Esophagus muscularis mucosa (tissue), 4 donors: Measurements from ENCODE around the gene ZNF441. TPM values are rescaled to one million over a fixed set of nuclear protein-coding genes. Genes with fewer than 3 reads are reported as not detected.

ENCODE experiments used
- DNase-seq: peaks from one replicate; pipeline ENCODE4 v3.0.0-alpha.2; 2017; ENCODE audit errors: extremely low spot score
- H3K27ac ChIP-seq, 4 donors: fragments of 200-600 bp; sonication (generic); replicated peaks in 1 of 4; 1 replicate in 3 of 4; 2 replicates in 1 of 4; pipeline ENCODE4 v1.5.1; 2016 to 2019; ENCODE audit warnings: mild to moderate bottlenecking in 1 of 4
- H3K27me3 ChIP-seq, 4 donors: fragments of 200-600 bp; sonication (generic); one replicate each; pipeline versions ENCODE4 v1.5.1 to v1.6.0; 2016 to 2019
- H3K36me3 ChIP-seq, 4 donors: fragments of 200-600 bp; sonication (generic); one replicate each; pipeline ENCODE4 v1.5.1; 2016 to 2019
- H3K4me1 ChIP-seq, 4 donors: fragments of 200-600 bp; sonication (generic); one replicate each; pipeline ENCODE4 v1.5.1; 2016 to 2019
- H3K4me3 ChIP-seq, 4 donors: fragments of 200-600 bp; sonication (generic); 1 replicate in 2 of 4; 2 replicates in 2 of 4; pipeline ENCODE4 v1.5.1; 2016 to 2019; ENCODE audit warnings: mild to moderate bottlenecking in 4 of 4, moderate library complexity in 1 of 4
- H3K9me3 ChIP-seq, 4 donors: fragments of 200-600 bp; sonication (generic); 1 replicate in 3 of 4; 2 replicates in 1 of 4; pipeline ENCODE4 v1.5.1; 2016 to 2019
- EP300 ChIP-seq: sonication (generic); formaldehyde crosslinking; IDR thresholded peaks from one replicate; pipeline ENCODE4 v1.6.1; 2017; ENCODE audit warnings: antibody characterized with exemption
- POLR2A ChIP-seq: fragments of 450-650 bp; IDR thresholded peaks from one replicate; pipeline ENCODE4 v1.6.1; 2017; ENCODE audit warnings: antibody characterized with exemption, moderate library complexity, mild to moderate bottlenecking, low read depth
- POLR2AphosphoS5 ChIP-seq, 2 donors: sonication (generic); formaldehyde crosslinking; IDR thresholded peaks; one replicate each; pipeline ENCODE4 v1.6.1; 2017; ENCODE audit warnings: antibody characterized with exemption in 2 of 2
- WGBS: methylation state at CpG from one replicate; pipeline ENCODE4 v1.1.5; 2018; 5-methylcytosine and 5-hydroxymethylcytosine counted together
- intact Hi-C: fragments of 100-400 bp; cut with DNase I; formaldehyde crosslinking; loops from one replicate; pipeline ENCODE4 v1.15.1; 2023
- total RNA-seq, 4 donors: library from RNA; depleted of rRNA; stranded (reverse); fragments of >200 nt; gene quantifications; one replicate each; pipeline versions ENCODE4 v1.1.0 to v1.2.1, GENCODE V29; 2016
- TF ChIP-seq, protein P1 (sequence below), 3 experiments: fragments of 200-600 bp in 2 of 3; fragments of 450-650 bp in 1 of 3; sonication (generic) in 2 of 3; IDR thresholded peaks; one replicate each; pipeline ENCODE4 v1.5.1; 2017 to 2019; ENCODE audit warnings: antibody characterized with exemption in 3 of 3, mild to moderate bottlenecking in 2 of 3, moderate library complexity in 1 of 3

The ZNF441 gene
- total RNA-seq, 4 donors from 2014 or later: 5.6 to 7.9 (median 6.5) TPM

DNA sequence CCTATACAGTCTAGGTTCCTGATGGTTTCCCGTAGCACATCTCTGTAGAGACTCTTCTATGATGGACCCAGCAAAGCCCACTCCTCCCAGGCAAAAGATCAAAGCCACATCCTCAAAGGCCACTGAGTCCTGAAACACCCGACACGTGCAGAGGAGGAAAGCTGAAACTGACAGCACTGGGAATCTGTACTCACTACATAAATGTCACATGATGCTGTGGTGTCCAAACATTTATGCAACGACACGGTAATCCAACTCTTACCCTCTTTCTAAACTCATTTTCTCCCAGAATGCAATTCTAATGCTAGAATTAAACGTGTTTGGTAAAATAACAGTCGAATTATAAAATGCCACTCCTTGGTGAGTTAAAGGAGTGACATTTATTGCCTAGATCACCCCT lies 7.0 kb upstream of the ZNF441 start:
- Histone ChIP-seq H3K27ac (no peak overlapping the region), H3K4me3 (no peak overlapping the region), H3K9me3 (peaks cover 0 to 11% (median 8%) of the 10 kb centered on the region in 4 donors), H3K36me3 (no peaks in the 10 kb centered on the region), H3K27me3 (peaks cover 0 to 2% (median 0%) of the 10 kb centered on the region in 4 donors), H3K4me1 (no peaks in the 10 kb centered on the region)
- no peak for DNase-seq
- 69% methylated on average over 7 of the region's 7 CpGs for WGBS
- TF ChIP-seq POLR2A: no peak
- TF ChIP-seq EP300: no peak
- TF ChIP-seq, protein P1, sequence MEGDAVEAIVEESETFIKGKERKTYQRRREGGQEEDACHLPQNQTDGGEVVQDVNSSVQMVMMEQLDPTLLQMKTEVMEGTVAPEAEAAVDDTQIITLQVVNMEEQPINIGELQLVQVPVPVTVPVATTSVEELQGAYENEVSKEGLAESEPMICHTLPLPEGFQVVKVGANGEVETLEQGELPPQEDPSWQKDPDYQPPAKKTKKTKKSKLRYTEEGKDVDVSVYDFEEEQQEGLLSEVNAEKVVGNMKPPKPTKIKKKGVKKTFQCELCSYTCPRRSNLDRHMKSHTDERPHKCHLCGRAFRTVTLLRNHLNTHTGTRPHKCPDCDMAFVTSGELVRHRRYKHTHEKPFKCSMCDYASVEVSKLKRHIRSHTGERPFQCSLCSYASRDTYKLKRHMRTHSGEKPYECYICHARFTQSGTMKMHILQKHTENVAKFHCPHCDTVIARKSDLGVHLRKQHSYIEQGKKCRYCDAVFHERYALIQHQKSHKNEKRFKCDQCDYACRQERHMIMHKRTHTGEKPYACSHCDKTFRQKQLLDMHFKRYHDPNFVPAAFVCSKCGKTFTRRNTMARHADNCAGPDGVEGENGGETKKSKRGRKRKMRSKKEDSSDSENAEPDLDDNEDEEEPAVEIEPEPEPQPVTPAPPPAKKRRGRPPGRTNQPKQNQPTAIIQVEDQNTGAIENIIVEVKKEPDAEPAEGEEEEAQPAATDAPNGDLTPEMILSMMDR (IDR thresholded peaks at IDR 0.05): no peak
- no peak for TF ChIP-seq POLR2AphosphoS5 (IDR thresholded peaks at IDR 0.05)
- intact Hi-C loops: no loop called here

DNA sequence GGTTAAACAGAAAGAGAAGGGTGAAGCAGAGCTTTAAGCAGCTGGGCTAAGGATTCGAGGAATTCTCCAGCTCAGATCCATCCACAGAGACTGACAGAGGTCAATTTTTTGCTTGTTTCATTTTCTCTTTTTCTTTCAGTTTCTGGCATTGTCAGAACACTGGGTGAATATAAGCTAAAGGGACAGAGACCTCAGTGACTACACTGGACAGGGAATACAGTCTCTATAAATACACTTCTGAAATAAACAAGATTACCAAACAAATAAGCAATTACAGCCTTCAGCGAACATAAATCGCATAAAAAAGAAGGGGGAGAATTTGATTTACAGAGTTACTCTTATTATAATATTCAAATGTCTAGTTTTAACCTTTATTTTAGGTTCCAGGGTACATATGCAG lies 3.7 kb upstream of the ZNF441 start:
- H3K36me3 ChIP-seq: no peaks in the 10 kb centered on the region
- peaks cover 10 to 12% (median 10%) of the 10 kb centered on the region in 4 donors for H3K4me1 ChIP-seq
- no peak overlapping the region for H3K27ac ChIP-seq
- TF ChIP-seq, protein P1 (IDR thresholded peaks at IDR 0.05): no peak
- no peak for TF ChIP-seq POLR2AphosphoS5 (IDR thresholded peaks at IDR 0.05)
- no peak for TF ChIP-seq EP300
- TF ChIP-seq POLR2A: no peak
- intact Hi-C loops: no loop called here
- H3K9me3 ChIP-seq: no peaks in the 10 kb centered on the region
- no peaks in the 10 kb centered on the region for H3K27me3 ChIP-seq
- H3K4me3 ChIP-seq: no peak overlapping the region
- DNase-seq: no peak
- 76% methylated on average over 3 of the region's 3 CpGs for WGBS

DNA sequence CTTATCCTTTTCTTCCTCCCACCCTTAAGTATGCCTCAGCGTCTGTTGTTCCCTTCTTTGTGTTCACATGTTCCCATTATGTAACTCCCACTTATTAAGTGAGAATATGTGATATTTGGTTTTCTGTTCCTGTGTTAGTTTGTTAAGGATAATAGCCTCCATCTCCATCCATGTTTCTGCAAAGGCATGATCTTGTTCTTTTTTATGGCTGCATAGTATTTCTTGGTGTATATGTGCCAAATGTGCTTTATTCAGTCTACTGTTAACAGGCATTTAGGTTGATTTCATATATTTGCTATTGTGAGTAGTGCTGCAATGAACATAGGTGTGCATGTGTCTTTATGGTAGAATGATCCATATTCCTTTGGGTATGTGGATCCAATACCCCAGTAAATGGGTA lies 3.2 kb upstream of the ZNF441 start:
- DNase-seq: no peak
- Histone ChIP-seq H3K4me3 (no peak overlapping the region), H3K27me3 (no peaks in the 10 kb centered on the region), H3K9me3 (no peaks in the 10 kb centered on the region), H3K27ac (no peak overlapping the region), H3K4me1 (peaks cover 15 to 17% (median 15%) of the 10 kb centered on the region in 4 donors), H3K36me3 (no peaks in the 10 kb centered on the region)
- TF ChIP-seq POLR2AphosphoS5 (IDR thresholded peaks at IDR 0.05) (no peak), POLR2A (no peak), EP300 (no peak)
- TF ChIP-seq, protein P1 (IDR thresholded peaks at IDR 0.05): no peak
- intact Hi-C loops: no loop called here
- 94% methylated on average over 1 of the region's 1 CpG for WGBS

DNA sequence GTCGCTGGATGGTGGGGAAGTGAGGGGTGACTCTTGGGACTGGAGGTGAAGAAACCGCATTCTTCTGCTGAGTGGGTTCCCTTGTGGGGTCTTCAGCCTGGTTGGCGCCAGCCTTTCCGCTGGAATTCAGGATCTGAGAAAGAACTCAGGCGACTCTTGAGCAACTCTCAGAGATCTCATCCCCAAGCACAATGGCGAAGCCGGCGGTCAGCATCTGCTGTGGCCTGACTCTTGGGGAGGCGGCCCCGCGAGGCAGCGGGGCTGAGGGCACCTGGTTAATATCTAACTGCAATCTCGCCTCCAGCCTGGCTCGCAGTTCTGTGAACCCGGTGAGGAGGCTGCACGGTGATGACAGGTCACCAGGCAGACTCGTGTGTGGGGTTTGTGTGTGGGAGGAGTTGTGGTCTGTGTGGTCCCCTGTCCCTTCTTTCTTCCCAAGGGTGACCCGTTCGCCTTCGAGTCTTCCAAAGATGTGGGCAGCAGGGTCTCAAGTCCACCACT lies 883 bp downstream of the ZNF441 start:
- Histone ChIP-seq H3K27me3 (no peaks in the 10 kb centered on the region), H3K36me3 (peaks cover 0 to 3% (median 0%) of the 10 kb centered on the region in 4 donors), H3K4me1 (peaks cover 18 to 24% (median 20%) of the 10 kb centered on the region in 4 donors), H3K9me3 (peaks cover 0 to 3% (median 1%) of the 10 kb centered on the region in 4 donors), H3K4me3 (peak overlapping the region; percentile 73 to 78 (median 74)), H3K27ac (peak overlapping the region; percentile 89 to 96 (median 92))
- intact Hi-C loops: loop anchor here (2.0 kb wide), 2 partner anchors 29 to 75 kb away; partner anchors contain the start of gene ZNF823
- no peak for DNase-seq
- 6% methylated on average over 17 of the region's 20 CpGs for WGBS
- TF ChIP-seq POLR2A: no peak
- peak in 1 of 2 donors; percentile 50 for TF ChIP-seq POLR2AphosphoS5 (IDR thresholded peaks at IDR 0.05)

DNA sequence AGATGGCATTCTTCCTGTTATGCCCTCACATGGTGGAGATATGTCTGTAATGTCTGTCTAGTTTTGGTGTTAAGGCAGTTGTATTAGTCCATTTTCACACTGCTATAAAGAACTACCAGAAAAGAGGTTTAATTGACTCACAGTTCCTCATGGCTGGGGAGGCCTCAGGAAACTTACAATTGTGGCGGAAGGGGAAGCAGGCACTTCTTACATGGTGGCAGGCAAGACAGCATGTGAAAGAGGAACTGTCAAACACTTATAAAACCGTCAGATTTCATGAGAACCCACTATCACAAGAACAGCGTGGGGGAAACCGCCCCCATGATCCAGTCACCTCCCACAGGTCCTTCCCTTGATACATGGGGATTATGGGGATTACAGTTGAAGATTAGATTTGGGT lies 3.2 kb downstream of the ZNF441 start:
- DNase-seq: no peak
- intact Hi-C loops: no loop called here
- H3K4me3 ChIP-seq: no peak overlapping the region
- WGBS: 94% methylated on average over 4 of the region's 4 CpGs
- H3K27me3 ChIP-seq: no peaks in the 10 kb centered on the region
- TF ChIP-seq EP300 (no peak), POLR2A (no peak), POLR2AphosphoS5 (IDR thresholded peaks at IDR 0.05) (no peak)
- TF ChIP-seq, protein P1 (IDR thresholded peaks at IDR 0.05): no peak
- H3K4me1 ChIP-seq: peaks cover 18 to 24% (median 20%) of the 10 kb centered on the region in 4 donors
- no peak overlapping the region for H3K27ac ChIP-seq
- H3K36me3 ChIP-seq: peaks cover 0 to 3% (median 0%) of the 10 kb centered on the region in 4 donors
- H3K9me3 ChIP-seq: peaks cover 0 to 5% (median 1%) of the 10 kb centered on the region in 4 donors
